Measurements from ENCODE around the gene CDC37. TPM values are rescaled to one million over a fixed set of nuclear protein-coding genes. Genes with fewer than 3 reads are reported as not detected.
"Not testable (repeated sequence)": the region's sequence is repeated elsewhere in the genome, so short reads cannot be mapped to it uniquely, and the experiment has no call there.

CDC37 gene
- total and polyA plus RNA-seq, 2 experiments from 2014 or later, result 183 to 280 TPM

- H3K9me3 Mint-ChIP-seq, result peaks cover 7% of the 10 kb centered on the region; the same call in 2 of the 3 replicates
- Histone ChIP-seq H3K27me3 (ENCODE audit: insufficient read depth) (peaks cover 38% of the 10 kb centered on the region), H3K9me2 (ENCODE audit: insufficient read depth) (no peaks in the 10 kb centered on the region), H3K4me1 (ENCODE audit: insufficient read depth) (peaks cover 5% of the 10 kb centered on the region; the same call in 1 of the 2 replicates), H3K79me2 (replicated peaks; ENCODE audit: insufficient read depth) (no peaks in the 10 kb centered on the region), H3F3A (replicated peaks; ENCODE audit: low read depth) (peaks cover 11% of the 10 kb centered on the region; the same call in 1 of the 2 replicates), H3K4me3 (no peak overlapping the region), H4K20me1 (replicated peaks; ENCODE audit: insufficient read depth) (no peaks in the 10 kb centered on the region), H2AFZ (no peak overlapping the region), H3K4me2 (no peak overlapping the region), H3K27ac (ENCODE audit: low read depth) (no peak overlapping the region), H3K36me3 (ENCODE audit: insufficient read depth) (no peaks in the 10 kb centered on the region)
- H3K4me1 Mint-ChIP-seq, result peaks cover 6% of the 10 kb centered on the region; the same call in 2 of the 3 replicates
- peaks cover 30% of the 10 kb centered on the region for H3K27me3 Mint-ChIP-seq (ENCODE audit: insufficient read depth, low read depth, poor library complexity)
- H3K4me3 Mint-ChIP-seq, result no peak overlapping the region
- TF ChIP-seq EZH2 (IDR thresholded peaks at IDR 0.05; ENCODE audit: low read depth, unreplicated experiment) (no peak), REST (IDR thresholded peaks at IDR 0.05; ENCODE audit: unreplicated experiment) (no peak)
- H3K27ac Mint-ChIP-seq, result no peak overlapping the region
- ATAC-seq (no peak), DNase-seq (ENCODE audit: low spot score) (no peak)
- H3K36me3 Mint-ChIP-seq (ENCODE audit: low read depth), result no peaks in the 10 kb centered on the region
These were observed 9.1 kb upstream of the CDC37 start for GRCh38 chr19:10412257-10412977.

GRCh38 chr19:10411224-10411623, 7.9 kb upstream of the CDC37 start:
- H3K27me3 Mint-ChIP-seq (ENCODE audit: insufficient read depth, low read depth, poor library complexity), result peaks cover 19% of the 10 kb centered on the region
- not testable (repeated sequence) for H3K27ac Mint-ChIP-seq; H4K20me1 ChIP-seq (replicated peaks; ENCODE audit: insufficient read depth); H3K36me3 Mint-ChIP-seq (ENCODE audit: low read depth); H3K4me3 Mint-ChIP-seq; H3K27ac ChIP-seq (ENCODE audit: low read depth); H3K4me1 ChIP-seq (ENCODE audit: insufficient read depth); H2AFZ ChIP-seq; H3K36me3 ChIP-seq (ENCODE audit: insufficient read depth); H3K9me2 ChIP-seq (ENCODE audit: insufficient read depth); H3K4me2 ChIP-seq; H3F3A ChIP-seq (replicated peaks; ENCODE audit: low read depth); ATAC-seq; H3K4me1 Mint-ChIP-seq; DNase-seq (ENCODE audit: low spot score); H3K4me3 ChIP-seq; H3K9me3 Mint-ChIP-seq; H3K79me2 ChIP-seq (replicated peaks; ENCODE audit: insufficient read depth)
- peaks cover 37% of the 10 kb centered on the region for H3K27me3 ChIP-seq (ENCODE audit: insufficient read depth)

GRCh38 chr19:10408511-10409283, 5.4 kb upstream of the CDC37 start:
- peaks cover 1% of the 10 kb centered on the region; the same call in 1 of the 3 replicates for H3K9me3 Mint-ChIP-seq
- H3K36me3 ChIP-seq (ENCODE audit: insufficient read depth), result no peaks in the 10 kb centered on the region
- H3K79me2 ChIP-seq (replicated peaks; ENCODE audit: insufficient read depth), result no peaks in the 10 kb centered on the region
- peaks cover 32% of the 10 kb centered on the region for H3K27me3 ChIP-seq (ENCODE audit: insufficient read depth)
- DNase-seq (ENCODE audit: low spot score), result no peak
- no peak overlapping the region for H2AFZ ChIP-seq
- peaks cover 5% of the 10 kb centered on the region; the same call in 1 of the 2 replicates for H3K4me1 ChIP-seq (ENCODE audit: insufficient read depth)
- H3K9me2 ChIP-seq (ENCODE audit: insufficient read depth), result no peaks in the 10 kb centered on the region
- H3K4me1 Mint-ChIP-seq, result peaks cover 9% of the 10 kb centered on the region
- no peaks in the 10 kb centered on the region for H3K36me3 Mint-ChIP-seq (ENCODE audit: low read depth)
- H3F3A ChIP-seq (replicated peaks; ENCODE audit: low read depth), result 0 out of 2 replicates have a peak, but pooled peaks cover 5% of the 10 kb centered on the region
- H3K4me3 Mint-ChIP-seq, result no peak overlapping the region
- H3K4me3 ChIP-seq, result no peak overlapping the region
- no peaks in the 10 kb centered on the region for H4K20me1 ChIP-seq (replicated peaks; ENCODE audit: insufficient read depth)
- H3K27me3 Mint-ChIP-seq (ENCODE audit: insufficient read depth, low read depth, poor library complexity), result peaks cover 23% of the 10 kb centered on the region
- H3K27ac Mint-ChIP-seq, result no peak overlapping the region
- ATAC-seq, result no peak
- no peak overlapping the region for H3K27ac ChIP-seq (ENCODE audit: low read depth)
- no peak overlapping the region for H3K4me2 ChIP-seq
- no peak for TF ChIP-seq EZH2phosphoT487 (IDR thresholded peaks at IDR 0.05; ENCODE audit: unreplicated experiment)
- no peak for TF ChIP-seq CTCF (conservative IDR thresholded peaks at IDR 0.05; ENCODE audit: low read depth in 2 of 2)
- no peak for TF ChIP-seq REST (IDR thresholded peaks at IDR 0.05; ENCODE audit: unreplicated experiment)
- no peak for TF ChIP-seq ETS1 (IDR thresholded peaks at IDR 0.05)
- no peak for TF ChIP-seq JUNB (IDR thresholded peaks at IDR 0.05; ENCODE audit: unreplicated experiment)
